ENCODE data around the gene DZANK1.

- TF ChIP-seq EZH2 (IDR thresholded peaks at IDR 0.05; ENCODE audit: insufficient read depth, poor library complexity, severe bottlenecking) (no peak), EZH2phosphoT487 (IDR thresholded peaks at IDR 0.05; ENCODE audit: insufficient read depth, low read depth) (no peak)
These were observed 21.5 kb upstream of the DZANK1 start for GRCh38 chr20:18488301-18488700.
